ENCODE measurements around the gene PGA3.
"Not testable (repeated sequence)": the region's sequence is repeated elsewhere in the genome, so short reads cannot be mapped to it uniquely, and the experiment has no call there.

The PGA3 gene

DNA sequence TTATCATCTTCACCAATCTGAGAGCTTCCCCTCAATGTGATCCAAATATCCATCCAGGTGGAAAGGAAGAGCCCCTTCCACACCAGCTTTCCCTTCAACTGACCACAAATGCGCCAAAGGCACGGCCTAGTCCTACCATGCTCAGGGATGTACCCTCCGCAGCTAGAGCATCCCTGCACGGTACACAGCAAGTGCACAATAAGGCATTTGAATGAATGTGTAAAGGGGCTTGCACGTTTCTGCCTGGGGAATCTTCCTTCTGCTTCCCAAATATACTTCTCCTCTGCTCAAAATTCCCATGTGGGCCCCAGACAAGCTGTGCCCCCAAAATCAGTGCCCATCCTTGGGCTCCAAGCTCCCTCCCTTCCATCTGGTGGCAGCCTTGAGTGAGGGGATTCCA is 15.7 kb downstream of the PGA3 start:
- not testable (repeated sequence) for H3K4me1 Mint-ChIP-seq, H3K27me3 Mint-ChIP-seq, H3K27ac Mint-ChIP-seq, H3K4me3 Mint-ChIP-seq, H3K36me3 Mint-ChIP-seq, H3K9me3 Mint-ChIP-seq

DNA sequence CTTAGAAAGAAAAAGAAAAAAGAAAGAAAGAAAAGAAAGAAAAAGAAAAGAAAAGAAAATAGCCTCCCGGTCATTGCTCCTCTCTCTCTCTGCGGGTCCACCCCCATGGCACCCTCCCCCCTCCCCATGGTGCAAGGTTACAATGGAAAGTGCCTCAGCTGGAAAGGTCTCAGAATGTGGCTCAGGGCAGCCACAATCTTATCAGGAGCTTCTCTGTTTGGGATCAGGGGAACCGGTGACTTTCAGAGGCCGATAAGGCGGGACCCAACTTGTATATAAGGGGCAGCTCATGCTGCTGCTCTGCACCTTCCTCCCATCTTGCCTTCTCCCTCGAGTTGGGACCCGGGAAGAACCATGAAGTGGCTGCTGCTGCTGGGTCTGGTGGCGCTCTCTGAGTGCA is 18.7 kb downstream of the PGA3 start, which contains the start of gene PGA4:
Gene PGA4 (plus strand): TSS at position 301 of the 400 bp plus-strand sequence. CDS start 54 bp downstream, at position 355.
- not testable (repeated sequence) for H3K4me1 Mint-ChIP-seq, H3K36me3 Mint-ChIP-seq, H3K27me3 Mint-ChIP-seq

DNA sequence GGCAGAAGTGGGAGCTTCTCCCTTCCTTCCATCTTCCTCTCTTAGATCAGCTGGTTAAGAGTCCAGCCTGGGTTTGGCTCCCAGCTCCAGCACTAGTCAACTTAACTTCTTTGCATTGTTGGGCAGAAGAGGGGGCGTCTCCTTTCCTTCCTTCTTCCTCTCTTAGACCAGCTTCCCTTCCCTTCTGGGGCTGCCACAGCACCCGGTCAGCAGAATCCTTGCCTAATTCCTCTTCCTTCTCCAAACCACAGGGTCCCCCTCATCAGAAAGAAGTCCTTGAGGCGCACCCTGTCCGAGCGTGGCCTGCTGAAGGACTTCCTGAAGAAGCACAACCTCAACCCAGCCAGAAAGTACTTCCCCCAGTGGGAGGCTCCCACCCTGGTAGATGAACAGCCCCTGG is 19.4 kb downstream of the PGA3 start:
- H3K36me3 Mint-ChIP-seq, H3K27ac Mint-ChIP-seq, H3K4me3 Mint-ChIP-seq: not testable (repeated sequence)

More for the DNA sequence above, 18.7 kb downstream of the PGA3 start, which contains the start of gene PGA4:
- H3K27ac Mint-ChIP-seq, H3K4me3 Mint-ChIP-seq, H3K9me3 Mint-ChIP-seq: not testable (repeated sequence)

DNA sequence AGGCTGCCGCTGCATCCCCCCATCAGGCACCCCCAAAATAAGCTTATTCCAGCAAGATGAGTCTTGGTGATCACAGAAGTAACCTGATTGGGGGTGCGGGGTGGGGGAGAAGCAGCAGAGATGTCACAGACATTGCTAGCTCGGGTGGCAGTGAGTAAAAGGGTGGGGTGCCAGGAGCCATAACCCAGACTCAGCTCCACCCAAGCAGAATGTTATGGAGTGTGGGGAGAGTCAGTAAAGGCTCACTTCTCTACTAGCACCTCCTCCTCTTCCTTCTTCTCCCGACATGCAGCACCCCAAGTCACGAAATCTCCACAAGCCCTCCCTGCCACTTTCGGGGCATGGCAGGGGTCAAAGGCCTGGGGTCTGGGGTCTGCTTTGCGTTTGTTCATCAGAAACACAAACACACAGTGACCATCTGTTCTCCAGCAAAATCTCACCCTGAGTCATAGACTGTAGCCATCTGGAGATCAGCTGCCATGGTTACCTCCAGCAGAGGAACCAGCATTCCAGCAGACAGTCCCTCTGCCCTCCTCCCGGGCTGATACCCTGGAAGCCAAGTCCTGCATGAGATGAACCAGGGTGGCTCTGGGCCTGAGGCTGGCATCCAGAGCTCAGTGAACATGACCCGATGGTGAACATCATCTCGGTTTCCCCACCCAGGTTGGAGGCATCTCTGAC is 23.3 kb downstream of the PGA3 start:
- H3K36me3 Mint-ChIP-seq, H3K27me3 Mint-ChIP-seq, H3K27ac Mint-ChIP-seq, H3K4me3 Mint-ChIP-seq, H3K4me1 Mint-ChIP-seq, H3K9me3 Mint-ChIP-seq: not testable (repeated sequence)

More for the DNA sequence above, 19.4 kb downstream of the PGA3 start:
- H3K4me1 Mint-ChIP-seq, H3K27me3 Mint-ChIP-seq, H3K9me3 Mint-ChIP-seq: not testable (repeated sequence)

DNA sequence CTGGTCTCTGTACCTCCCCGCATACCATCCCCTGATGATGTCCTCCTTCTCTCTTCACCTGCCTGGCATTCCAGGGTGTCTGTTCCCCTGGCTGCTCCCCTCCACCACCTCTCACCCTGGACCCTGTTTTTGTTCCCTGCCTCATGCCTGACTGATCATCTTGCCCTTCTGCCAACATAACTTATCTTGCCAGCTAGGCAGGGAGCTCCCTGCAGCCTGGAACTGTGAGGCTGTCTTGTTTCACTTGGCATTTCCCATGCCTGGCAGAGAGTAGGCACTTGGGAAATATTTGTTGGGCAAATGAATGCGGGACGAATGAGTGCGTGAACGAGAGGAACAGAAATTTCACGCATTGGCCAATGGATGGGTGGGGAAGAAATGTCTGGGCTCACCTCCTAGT is 26.1 kb downstream of the PGA3 start:
- H3K27ac Mint-ChIP-seq, H3K9me3 Mint-ChIP-seq, H3K4me1 Mint-ChIP-seq, H3K36me3 Mint-ChIP-seq, H3K27me3 Mint-ChIP-seq, H3K4me3 Mint-ChIP-seq: not testable (repeated sequence)

DNA sequence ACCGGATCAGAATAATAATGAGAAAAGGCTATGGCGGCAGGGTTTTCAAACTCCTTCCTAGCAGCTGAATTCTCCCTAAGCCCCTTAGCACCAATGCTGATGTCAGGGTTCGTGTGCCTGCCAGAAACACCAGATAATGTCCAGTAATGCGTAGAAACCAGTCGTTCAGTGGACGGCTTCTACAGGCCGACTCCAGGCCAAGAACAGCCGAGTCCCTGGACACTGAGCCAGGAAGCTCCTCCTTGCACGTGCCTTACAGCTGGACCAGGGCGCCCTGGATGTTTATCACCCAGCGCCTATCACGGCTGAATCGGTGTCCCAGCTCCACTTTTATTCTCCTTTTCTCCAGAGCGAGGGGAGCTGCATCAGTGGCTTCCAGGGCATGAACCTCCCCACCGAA is 27.7 kb downstream of the PGA3 start:
- H3K36me3 Mint-ChIP-seq, H3K4me1 Mint-ChIP-seq, H3K27ac Mint-ChIP-seq, H3K4me3 Mint-ChIP-seq, H3K9me3 Mint-ChIP-seq, H3K27me3 Mint-ChIP-seq: not testable (repeated sequence)

DNA sequence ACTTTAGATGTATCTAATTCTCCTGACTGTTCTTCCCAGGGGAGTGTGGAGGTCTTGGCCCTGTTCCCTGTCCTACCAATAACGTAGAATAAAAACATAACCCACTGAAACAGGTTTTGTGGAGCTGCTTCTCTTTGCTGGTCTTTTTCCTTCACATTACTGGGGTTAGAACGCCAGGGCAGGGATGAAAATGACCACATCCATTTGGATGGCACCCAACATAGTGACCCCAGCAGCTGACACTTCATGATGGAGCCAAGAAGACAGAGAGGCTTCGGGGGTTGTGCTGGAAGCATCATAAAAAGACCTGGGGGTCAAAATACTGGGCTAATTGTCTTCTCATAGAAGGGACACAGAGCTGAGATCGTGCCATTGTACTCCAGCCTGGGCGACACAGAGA is 28.3 kb downstream of the PGA3 start:
- not testable (repeated sequence) for H3K4me1 Mint-ChIP-seq, H3K36me3 Mint-ChIP-seq, H3K27me3 Mint-ChIP-seq, H3K27ac Mint-ChIP-seq, H3K9me3 Mint-ChIP-seq, H3K4me3 Mint-ChIP-seq

DNA sequence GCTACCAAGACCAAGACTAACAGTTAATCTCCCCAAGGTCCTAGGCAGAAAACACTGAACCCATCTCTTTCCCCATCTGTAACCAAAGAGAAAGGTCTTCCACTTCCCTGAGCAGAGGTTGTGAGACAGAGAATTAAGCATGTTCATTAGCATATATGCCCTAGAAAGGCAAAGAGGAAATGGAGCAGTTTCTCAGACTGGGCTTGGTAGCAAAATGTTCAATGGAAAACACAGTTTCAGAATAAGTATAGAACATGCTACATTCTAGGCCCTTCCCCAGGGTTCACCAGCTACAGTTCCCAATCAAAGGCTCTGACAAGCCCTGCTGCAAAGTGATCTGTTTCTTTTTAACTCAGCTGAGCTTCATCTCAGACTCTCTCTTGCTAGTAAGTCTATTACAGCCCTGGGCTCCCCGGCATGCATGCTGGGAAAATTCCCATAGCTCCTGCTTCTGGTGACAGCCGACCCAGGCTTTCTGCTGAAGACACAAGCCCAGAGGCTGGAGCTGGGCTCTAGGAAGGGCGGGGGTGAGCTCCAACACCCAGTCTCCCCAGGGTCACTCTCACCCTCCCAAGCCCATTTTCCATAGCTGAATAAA is 29.3 kb downstream of the PGA3 start:
- H3K36me3 Mint-ChIP-seq, H3K27ac Mint-ChIP-seq, H3K4me3 Mint-ChIP-seq, H3K4me1 Mint-ChIP-seq, H3K9me3 Mint-ChIP-seq, H3K27me3 Mint-ChIP-seq: not testable (repeated sequence)

DNA sequence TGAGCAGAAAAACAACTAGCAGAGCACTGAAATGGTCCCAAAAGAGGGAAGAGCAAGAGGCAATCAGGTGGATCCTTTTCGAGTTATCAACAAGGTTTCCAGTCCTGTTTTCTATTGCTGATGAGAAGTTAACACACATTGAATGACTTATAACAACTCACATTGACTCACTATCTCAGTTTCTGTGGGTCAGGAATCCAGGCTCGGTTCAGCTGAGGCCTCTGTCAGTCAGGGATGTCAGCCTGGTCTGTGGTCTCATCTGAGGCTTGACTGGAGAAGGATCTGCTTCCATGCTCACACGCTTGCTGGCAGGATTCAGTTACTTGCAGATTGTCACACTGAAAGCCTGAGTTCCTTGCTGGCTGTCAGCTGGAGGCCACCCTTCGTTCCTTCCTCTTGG is 33.8 kb downstream of the PGA3 start:
- H3K27ac Mint-ChIP-seq, H3K9me3 Mint-ChIP-seq, H3K27me3 Mint-ChIP-seq, H3K4me3 Mint-ChIP-seq, H3K36me3 Mint-ChIP-seq, H3K4me1 Mint-ChIP-seq: not testable (repeated sequence)

DNA sequence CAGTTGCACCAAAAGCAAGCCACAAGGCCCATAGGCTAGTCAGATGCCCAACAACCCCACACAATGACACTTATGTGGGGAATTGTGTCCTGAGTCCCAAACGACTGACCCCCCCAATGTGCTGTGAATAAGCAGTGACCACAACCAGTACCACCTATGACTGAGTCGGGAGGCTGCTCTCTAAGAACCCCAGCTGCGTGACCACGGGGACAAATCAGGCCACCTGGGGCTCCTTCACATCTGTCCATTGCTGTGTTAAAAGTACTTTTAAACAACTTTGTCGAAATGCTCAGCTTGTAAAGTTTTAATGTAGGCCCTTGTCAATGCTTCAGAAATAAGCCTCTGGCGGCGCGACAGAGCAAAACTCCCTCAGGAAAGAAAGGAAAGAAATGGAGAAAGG is 37.0 kb downstream of the PGA3 start:
- not testable (repeated sequence) for H3K4me1 Mint-ChIP-seq, H3K9me3 Mint-ChIP-seq, H3K27me3 Mint-ChIP-seq, H3K4me3 Mint-ChIP-seq, H3K27ac Mint-ChIP-seq, H3K36me3 Mint-ChIP-seq

DNA sequence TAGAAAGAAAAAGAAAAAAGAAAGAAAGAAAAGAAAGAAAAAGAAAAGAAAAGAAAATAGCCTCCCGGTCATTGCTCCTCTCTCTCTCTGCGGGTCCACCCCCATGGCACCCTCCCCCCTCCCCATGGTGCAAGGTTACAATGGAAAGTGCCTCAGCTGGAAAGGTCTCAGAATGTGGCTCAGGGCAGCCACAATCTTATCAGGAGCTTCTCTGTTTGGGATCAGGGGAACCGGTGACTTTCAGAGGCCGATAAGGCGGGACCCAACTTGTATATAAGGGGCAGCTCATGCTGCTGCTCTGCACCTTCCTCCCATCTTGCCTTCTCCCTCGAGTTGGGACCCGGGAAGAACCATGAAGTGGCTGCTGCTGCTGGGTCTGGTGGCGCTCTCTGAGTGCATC is 37.6 kb downstream of the PGA3 start, which contains the start of gene PGA5:
Gene PGA5 (plus strand): TSS at position 301 of the 400 bp plus-strand sequence. CDS start 52 bp downstream, at position 353.
- not testable (repeated sequence) for H3K27ac Mint-ChIP-seq, H3K36me3 Mint-ChIP-seq, H3K9me3 Mint-ChIP-seq, H3K4me3 Mint-ChIP-seq, H3K27me3 Mint-ChIP-seq, H3K4me1 Mint-ChIP-seq

DNA sequence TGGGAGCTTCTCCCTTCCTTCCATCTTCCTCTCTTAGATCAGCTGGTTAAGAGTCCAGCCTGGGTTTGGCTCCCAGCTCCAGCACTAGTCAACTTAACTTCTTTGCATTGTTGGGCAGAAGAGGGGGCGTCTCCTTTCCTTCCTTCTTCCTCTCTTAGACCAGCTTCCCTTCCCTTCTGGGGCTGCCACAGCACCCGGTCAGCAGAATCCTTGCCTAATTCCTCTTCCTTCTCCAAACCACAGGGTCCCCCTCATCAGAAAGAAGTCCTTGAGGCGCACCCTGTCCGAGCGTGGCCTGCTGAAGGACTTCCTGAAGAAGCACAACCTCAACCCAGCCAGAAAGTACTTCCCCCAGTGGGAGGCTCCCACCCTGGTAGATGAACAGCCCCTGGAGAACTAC is 38.2 kb downstream of the PGA3 start:
- not testable (repeated sequence) for H3K9me3 Mint-ChIP-seq, H3K36me3 Mint-ChIP-seq, H3K4me3 Mint-ChIP-seq, H3K4me1 Mint-ChIP-seq, H3K27ac Mint-ChIP-seq, H3K27me3 Mint-ChIP-seq

DNA sequence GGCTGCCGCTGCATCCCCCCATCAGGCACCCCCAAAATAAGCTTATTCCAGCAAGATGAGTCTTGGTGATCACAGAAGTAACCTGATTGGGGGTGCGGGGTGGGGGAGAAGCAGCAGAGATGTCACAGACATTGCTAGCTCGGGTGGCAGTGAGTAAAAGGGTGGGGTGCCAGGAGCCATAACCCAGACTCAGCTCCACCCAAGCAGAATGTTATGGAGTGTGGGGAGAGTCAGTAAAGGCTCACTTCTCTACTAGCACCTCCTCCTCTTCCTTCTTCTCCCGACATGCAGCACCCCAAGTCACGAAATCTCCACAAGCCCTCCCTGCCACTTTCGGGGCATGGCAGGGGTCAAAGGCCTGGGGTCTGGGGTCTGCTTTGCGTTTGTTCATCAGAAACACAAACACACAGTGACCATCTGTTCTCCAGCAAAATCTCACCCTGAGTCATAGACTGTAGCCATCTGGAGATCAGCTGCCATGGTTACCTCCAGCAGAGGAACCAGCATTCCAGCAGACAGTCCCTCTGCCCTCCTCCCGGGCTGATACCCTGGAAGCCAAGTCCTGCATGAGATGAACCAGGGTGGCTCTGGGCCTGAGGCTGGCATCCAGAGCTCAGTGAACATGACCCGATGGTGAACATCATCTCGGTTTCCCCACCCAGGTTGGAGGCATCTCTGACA is 42.1 kb downstream of the PGA3 start:
- H3K4me3 Mint-ChIP-seq, H3K27me3 Mint-ChIP-seq, H3K27ac Mint-ChIP-seq, H3K9me3 Mint-ChIP-seq, H3K4me1 Mint-ChIP-seq, H3K36me3 Mint-ChIP-seq: not testable (repeated sequence)

DNA sequence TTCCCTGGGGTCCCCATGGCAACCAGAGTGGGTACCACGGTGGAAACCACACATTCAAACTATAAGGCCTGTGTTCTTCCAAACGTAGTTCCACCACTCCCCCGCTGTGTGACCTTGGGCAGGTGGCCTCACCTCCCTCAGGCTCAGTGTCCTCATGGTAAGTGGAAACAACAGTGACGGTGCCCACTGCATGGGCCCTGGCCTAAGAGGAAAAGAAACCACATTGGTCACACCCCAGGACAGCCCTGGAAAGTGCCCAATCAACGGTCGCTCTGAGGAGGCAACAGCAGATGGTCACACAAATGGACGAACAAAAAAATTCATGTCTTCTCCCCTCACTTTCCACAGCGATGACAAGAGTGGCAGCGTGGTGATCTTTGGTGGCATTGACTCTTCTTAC is 44.8 kb downstream of the PGA3 start:
- H3K36me3 Mint-ChIP-seq, H3K27me3 Mint-ChIP-seq, H3K9me3 Mint-ChIP-seq, H3K4me3 Mint-ChIP-seq, H3K27ac Mint-ChIP-seq, H3K4me1 Mint-ChIP-seq: not testable (repeated sequence)

DNA sequence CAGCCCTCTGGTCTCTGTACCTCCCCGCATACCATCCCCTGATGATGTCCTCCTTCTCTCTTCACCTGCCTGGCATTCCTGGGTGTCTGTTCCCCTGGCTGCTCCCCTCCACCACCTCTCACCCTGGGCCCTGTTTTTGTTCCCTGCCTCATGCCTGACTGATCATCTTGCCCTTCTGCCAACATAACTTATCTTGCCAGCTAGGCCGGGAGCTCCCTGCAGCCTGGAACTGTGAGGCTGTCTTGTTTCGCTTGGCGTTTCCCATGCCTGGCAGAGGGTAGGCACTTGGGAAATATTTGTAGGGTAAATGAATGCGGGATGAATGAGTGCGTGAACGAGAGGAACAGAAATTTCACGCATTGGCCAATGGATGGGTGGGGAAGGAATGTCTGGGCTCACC is 45.9 kb downstream of the PGA3 start:
- H3K9me3 Mint-ChIP-seq, H3K36me3 Mint-ChIP-seq, H3K27me3 Mint-ChIP-seq, H3K4me3 Mint-ChIP-seq, H3K27ac Mint-ChIP-seq, H3K4me1 Mint-ChIP-seq: not testable (repeated sequence)

DNA sequence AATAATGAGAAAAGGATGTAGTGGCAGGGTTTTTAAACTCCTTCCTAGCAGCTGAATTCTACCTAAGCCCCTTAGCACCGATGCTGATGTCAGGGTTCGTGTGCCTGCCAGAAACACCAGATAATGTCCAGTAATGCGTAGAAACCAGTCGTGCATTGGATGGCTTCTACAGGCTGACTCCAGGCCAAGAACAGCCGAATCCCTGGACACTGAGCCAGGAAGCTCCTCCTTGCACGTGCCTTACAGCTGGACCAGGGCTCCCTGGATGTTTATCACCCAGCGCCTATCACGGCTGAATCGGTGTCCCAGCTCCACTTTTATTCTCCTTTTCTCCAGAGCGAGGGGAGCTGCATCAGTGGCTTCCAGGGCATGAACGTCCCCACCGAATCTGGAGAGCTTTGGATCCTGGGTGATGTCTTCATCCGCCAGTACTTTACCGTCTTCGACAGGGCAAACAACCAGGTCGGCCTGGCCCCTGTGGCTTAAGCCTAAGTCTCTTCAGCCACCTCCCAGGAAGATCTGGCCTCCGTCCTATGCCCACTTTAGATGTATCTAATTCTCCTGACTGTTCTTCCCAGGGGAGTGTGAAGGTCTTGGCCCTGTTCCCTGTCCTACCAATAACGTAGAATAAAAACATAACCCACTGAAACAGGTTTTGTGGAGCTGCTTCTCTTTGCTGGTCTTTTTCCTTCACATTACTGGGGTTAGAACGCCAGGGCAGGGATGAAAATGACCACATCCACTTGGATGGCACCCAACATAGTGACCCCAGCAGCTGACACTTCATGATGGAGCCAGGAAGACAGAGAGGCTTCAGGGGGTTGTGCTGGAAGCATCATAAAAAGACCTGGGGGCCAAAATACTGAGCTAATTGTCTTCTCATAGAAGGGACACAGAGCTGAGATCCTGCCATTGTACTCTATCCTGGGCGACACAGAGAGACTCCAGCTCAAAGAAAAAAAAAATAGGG is 47.8 kb downstream of the PGA3 start:
- H3K27me3 Mint-ChIP-seq, H3K4me1 Mint-ChIP-seq, H3K9me3 Mint-ChIP-seq, H3K36me3 Mint-ChIP-seq, H3K27ac Mint-ChIP-seq, H3K4me3 Mint-ChIP-seq: not testable (repeated sequence)

All from activated naive CD4-positive, alpha-beta T cell treated with anti-CD3 and anti-CD28 coated beads, Interleukin-2, amount 50 U/mL, for 24 hours (primary cell).